Measurements from ENCODE around the gene LMTK2.
A peak's percentile ranks its signal among the peaks of the same experiment; 100 is the strongest.

Gene LMTK2

DNA sequence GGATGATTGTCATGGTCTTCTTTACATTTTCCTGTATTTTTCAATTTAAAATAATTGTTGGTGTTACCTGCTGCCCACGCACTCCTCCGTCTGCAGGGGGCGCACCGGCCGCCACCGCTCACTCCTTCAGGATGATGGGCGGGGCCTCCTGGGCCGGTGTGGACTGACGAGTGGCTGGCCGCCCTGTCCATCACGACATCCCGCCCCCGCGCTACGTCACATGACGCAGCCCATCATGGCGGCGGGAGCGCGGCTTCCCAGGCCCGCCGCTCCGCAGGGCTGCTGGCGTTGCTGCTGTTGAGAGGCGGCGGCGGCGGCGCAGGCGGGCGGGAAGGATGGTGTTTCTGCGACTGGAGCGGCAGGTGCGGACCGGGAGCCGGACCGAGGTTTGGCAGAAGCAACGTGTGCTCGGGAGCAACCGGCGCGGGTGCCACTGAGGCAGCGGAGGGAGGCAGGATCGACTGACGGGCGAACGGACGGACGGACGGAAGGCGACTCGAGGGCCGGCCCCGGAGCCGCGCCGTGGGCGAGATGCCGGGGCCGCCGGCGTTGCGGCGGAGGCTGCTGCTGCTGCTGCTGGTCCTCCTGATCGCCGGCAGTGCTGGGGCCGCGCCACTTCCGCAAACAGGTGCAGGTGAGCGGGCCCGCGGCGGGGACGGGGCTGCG is at the start of gene LMTK2:
TSS of gene LMTK2 (plus strand) at position 216 of the 666 bp plus-strand sequence. CDS start at position 532, 316 bp downstream.
- peak; percentile 97 for DNase-seq

DNA sequence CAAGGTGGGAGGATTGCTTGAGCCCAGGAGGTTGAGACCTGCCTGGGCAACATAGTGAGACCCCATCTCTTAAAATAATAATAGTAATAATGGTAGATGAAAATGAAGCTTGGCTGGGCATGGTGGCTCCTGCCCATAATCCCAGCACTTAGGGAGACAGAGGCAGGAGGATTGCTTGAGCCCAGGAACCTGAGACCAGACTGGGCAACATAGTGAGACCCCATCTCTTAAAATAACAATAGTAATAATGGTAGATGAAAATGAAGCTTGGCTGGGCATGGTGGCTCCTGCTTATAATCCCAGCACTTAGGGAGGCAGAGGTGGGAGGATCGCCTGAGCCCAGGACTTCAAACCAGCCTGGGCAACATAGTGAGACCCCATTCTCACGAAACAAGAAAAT is 49.5 kb upstream of the LMTK2 start:
- DNase-seq: no peak

DNA sequence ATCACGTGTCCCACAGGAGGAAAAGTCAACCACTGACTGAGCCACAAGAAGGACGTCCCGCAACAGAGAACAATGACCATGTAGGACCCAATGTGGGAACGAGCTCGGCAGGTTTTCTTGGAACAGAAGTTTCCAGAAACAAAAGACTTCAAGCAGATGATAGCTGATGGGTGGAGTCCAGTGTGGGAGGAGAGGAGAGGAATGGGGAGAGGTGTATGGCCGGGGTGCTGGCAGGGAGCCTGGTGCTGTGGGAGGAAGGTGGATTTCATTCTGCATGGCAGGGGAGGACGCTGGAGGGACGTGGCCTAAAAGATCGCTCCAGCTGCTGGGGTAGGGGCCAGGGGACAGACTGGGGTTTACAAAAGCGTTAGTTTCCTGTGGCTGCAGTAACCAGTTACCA is 48.5 kb upstream of the LMTK2 start:
- DNase-seq: no peak

DNA sequence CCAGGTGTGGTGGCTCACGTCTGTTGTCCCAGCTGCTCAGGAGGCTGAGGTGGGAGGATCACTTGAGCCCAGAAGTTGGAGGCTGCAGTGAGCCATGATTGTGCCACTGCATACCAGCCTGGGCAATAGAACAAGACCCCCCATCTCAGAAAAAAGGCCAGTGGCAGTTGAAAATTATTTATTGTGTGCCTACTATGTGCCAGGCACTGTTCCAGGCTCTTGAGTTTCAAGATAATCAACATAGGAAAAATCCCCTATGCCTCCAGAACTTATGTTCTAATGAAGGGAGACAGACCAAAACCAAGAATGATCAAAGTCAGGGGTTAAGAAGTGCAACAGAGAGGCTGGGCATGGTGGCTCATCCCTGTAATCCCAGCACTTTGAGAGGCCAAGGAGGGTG is 42.4 kb upstream of the LMTK2 start:
- DNase-seq: no peak

DNA sequence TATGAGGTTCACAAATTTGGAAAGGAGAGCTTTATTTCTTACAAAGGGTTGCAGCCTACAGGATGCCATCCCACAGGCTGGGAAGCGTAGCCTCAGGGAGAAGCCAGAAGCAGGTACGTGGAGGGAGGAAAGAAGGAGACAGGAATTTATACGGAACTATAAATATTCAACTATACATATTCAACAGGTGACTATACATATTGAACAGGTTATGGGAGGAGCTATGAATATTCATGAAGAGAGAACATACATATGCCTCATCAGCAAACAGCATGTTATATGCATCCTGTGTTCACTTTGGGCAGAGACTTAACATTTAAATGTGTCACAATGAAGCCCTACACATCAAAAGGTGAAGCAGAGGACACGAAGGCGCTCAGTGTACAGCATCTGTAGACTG is 40.5 kb upstream of the LMTK2 start:
- DNase-seq: no peak

DNA sequence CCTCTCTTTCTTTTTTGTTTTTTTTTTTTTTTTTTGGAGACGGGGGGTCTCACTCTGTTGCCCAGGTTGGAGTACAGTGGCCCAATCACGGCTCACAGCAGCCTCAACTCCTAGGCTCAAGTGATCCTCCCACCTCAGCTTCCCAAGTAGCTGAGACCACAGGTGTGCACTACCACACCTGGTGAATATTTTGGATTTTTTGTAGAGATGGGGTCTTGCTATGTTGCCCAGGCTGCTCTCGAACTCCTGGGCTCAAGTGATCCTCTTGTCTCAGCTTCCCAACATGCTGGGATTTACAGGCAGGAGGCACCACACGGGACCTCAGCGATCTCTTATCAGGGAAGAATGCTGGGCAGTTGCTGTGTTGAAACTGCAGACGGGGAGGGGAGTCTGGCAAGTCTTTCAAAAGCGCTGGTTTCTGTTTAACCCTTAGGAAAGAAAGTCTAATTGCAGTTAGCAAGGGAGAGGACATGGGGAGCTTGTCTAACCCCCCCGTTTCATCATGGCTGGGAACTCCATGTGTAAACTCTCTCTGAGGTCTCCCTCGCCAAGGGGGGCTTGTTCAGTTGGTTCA is 39.6 kb upstream of the LMTK2 start:
- no peak for DNase-seq

DNA sequence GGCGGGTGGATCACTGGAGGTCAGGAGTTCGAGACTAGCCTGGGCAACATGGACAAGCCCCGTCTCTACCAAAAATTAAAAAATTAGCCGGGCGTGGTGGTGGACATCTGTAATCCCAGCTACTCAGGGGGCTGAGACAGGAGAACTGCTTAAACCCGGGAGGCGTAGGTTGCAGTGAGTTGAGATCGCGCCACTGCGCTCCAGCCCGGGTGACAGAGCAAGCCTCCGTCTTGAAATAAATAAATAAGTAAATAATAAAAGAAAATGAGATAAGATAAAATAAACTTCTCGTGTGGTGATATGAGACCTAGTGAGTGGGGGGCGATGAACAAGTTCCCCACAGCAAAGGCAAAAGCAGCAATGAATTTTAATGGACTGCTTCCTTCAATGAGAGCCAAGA is 33.6 kb upstream of the LMTK2 start:
- DNase-seq: no peak

DNA sequence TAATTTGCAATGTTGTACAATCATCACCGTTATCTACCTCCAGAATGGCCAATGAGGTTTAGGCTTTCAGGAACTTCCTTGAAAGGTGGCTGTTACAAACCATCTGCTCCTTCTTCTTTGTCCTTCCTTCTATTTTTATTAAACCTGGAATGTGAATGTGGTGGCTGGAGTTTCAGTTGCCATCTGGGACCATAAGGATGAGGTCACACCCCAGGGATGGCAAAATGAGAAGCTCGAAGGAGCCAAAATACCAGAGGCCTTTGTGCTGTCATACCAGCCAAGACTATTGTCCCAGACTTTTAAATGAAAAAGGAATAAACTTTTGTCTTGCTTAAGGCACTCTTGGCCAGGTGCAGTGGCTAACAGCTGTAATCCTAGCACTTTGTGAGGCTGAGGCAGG is 30.9 kb upstream of the LMTK2 start:
- DNase-seq: no peak

DNA sequence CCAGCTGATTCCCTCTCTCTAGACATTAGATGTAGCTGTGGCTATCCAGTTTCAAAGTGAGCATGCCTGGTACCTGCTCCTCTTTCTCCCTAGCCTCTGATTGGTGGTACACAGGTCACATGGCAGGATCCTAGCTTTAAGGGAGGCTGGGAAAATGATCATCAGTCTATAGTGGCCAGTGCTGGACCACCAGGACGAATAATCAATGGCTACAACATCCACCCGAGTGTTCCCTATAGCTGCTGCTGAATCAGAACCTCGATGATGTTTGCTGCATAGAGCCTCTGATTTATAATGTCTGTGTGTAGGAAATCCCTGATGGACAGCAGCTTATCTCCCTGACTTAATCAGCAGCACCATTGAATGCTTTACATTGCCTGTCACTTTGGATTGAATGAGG is 28.9 kb upstream of the LMTK2 start:
- no peak for DNase-seq

DNA sequence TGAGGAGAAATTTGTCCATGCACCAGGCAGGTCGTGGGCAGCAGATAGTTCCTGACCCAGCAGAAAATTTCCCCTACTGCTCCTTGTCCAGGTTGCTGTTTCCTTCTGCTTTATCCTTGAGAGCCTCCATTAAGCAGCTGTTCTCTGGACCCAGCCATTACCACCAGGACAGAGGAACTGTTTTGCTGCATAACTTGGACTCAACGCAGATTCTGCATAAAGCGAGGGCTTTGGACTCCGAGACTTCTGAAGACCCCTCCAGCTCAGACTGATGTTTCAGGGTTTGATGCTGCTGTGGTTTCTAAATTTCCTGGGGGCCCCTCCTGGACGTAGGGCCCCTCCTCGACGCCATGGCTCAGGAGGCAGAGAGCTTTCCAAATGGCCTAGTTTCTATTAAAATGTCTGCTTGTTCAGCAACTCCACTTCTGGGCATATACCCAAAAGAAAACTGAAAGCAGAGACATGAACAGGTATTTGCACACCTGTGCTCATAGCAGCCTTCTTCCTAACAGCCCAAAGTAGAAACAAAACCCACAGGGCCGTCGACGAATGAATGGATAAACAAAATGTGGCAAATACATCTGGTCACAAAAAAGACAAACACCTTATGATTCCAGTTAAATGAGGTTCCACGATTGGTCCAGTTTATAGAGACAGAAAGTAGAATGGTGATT is 28.3 kb upstream of the LMTK2 start:
- DNase-seq: no peak

DNA sequence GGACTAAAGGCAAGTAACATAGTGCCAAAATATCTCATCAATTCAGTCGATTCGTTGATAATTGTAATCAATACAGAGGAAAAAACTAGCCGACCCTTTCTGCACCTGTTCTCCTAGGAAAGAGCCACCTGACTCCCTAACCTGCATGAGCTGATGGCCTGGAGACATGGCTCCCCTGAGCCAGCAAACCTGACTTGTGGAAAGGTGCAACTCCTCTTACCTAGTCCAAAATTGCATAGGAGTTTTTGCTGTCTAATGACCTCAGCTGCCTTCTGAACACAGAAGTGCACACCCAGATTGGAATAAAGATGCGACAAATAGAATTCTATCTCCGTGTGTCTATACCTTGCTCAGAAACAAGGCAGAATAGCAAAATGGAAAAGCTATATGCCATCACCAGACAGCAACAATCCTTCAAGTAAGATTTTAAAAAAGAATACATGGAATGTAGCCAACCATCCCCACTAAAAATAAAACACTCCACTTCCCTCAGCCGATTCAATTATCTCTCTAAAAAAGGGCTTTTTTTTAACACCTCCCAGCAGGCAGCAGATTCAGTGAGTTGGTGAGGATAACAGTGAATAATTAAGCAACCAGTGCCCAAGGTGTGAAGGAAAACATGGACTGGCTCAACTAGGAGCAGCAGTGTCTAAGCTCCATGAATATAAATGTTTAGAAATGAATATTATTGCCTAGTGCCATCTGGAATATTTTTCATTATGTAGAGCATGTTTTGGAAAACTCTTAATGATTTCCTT is 26.6 kb upstream of the LMTK2 start:
- DNase-seq: no peak

DNA sequence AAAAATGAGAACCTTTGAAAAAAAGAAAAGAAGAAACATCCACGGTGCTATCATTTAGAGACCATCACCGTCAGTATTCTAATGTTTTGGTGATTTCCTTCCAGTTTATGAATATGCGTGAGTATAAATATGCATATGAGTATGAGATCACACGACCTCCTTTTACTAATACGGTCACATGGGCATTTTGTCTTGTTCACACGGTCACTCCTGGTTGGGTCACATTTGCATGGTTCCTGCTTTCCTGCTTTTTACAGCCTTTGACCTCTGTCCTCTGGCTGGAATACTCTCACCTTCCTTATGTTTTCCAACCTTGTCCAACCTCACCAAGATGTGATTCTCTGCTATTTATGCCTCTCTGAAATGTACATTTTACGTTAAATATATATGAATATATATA is 25.3 kb upstream of the LMTK2 start:
- DNase-seq: no peak

DNA sequence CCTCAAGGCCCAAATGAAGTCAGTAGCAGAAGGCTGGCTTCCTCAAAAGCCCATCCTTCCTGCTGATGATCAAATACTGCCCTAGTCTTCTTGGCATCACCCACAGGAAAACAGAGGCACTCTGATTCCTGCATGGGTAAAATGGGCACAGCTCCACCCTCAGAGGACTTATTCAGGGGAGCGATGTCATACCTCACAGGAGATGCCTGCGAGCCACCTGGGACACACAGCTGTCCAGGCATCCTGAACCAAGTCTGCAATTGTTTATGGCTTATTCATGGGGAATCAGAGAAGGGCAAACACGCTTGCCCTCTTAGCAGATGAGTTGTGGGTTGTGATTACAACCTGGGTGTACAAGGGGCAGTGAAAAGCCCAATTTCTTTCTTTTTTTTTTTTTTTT is 22.0 kb upstream of the LMTK2 start:
- no peak for DNase-seq

DNA sequence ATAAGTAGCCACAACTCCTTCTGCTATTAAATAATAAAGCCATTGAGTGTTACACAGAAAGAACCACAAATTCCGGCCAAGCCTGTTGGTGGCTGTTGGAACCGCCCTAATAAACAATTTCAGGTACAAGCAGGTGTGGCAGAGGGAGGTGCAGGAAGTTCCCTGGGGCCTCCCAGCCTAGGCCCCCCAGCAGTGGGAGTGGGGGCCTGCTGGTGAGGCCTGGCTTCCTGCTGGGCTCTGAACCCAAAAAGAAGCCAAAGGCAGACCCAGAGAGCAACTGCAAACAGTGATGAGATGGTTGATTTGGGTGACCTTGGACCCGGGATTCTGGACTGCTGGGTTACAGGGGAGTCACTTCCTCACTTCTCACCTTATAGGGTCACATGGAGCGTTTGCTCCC is 21.0 kb upstream of the LMTK2 start:
- no peak for DNase-seq

DNA sequence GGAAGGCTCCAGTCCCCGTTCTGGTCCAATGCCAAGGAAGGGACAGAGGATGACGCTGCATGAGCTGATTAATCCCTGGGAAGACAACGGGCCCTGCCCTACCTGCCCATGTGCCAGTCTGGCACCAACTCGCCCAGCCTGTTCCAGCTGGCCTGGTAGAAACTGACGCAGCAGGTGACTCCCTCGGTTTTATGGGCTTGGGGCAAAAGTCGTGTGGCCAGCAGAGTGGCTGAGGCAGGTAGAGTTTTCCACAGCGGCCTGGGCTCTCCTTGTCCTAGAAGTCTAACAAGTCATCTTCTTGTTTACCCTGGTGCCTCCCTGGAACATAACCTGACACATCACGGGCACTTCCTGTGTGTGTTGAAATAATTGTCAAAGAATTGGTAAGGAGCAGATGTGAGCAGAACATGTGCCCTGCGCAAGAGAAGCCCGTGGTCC is 20.4 kb upstream of the LMTK2 start:
- no peak for DNase-seq

DNA sequence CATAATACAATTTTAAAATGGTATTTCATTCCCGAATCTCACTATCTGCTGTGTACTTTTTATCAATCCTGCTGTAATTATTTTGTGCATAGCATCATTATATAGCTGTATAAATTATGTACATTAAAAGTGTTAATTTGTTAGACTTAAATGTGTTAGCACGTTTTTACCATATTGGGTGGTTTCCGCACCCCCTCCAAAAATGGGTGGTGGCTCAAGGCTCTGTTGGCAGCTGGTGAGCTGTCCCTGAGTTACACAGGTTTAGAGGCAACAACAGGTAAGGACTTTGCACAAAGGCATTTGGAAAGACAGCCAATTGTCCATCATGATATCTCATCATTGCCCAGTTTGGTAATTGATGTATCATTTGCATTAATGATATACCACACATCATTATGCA is 18.6 kb upstream of the LMTK2 start:
- no peak for DNase-seq

DNA sequence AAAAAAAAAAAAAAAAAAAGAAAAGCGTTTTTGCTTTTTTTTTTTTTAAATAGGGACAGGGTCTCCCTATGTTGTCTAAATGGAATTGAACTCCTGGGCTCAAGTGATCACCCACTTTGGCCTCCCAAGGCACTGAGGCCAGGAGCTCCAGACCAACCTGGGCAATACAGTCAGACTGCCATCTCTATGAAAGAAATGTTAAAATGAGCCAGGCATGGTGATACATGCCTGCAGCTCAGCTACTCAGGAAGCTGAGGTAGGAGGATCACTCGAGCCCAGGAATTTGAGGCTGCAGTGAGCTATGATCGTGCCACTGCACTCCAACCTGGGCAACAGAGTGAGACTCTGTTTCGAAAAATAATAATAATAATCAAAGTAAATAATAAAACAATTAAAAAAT is 16.5 kb upstream of the LMTK2 start:
- no peak for DNase-seq

DNA sequence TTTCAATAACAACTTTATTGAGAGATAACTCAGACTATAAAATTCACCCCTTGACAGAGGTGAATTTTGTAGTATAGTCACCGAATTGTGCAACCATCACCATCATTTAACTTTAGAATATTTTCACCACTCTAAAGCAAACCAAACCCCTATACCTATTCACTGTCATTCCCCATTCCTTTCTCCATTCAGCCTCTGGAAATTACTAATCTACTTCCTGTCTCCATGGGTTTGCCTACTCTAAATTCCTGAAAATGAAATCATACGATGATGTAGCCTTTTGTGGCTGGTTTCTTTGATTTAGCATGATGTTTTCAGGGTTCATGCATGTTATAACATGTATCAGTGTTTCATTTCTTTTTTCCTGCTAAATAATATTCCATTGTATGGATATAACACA is 15.6 kb upstream of the LMTK2 start:
- DNase-seq: no peak

DNA sequence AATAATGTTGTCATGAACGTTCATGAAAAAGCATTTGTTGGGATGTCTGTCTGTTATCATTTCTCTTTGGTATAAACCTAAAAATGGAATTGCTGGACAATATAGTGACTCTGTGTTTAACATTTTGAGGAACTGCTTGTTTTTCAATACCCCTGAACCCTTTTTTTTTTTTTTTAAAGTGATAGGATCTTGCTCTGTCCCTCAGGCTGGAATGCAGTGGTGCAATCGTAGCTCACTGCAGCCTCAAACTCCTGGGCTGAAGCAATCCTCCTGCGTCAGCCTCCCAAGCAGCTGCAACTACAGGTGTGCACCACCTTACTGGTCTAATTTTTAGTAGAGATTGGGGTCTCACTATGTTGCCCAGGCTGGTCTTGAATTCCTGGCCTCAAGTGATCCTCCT is 15.1 kb upstream of the LMTK2 start:
- no peak for DNase-seq

DNA sequence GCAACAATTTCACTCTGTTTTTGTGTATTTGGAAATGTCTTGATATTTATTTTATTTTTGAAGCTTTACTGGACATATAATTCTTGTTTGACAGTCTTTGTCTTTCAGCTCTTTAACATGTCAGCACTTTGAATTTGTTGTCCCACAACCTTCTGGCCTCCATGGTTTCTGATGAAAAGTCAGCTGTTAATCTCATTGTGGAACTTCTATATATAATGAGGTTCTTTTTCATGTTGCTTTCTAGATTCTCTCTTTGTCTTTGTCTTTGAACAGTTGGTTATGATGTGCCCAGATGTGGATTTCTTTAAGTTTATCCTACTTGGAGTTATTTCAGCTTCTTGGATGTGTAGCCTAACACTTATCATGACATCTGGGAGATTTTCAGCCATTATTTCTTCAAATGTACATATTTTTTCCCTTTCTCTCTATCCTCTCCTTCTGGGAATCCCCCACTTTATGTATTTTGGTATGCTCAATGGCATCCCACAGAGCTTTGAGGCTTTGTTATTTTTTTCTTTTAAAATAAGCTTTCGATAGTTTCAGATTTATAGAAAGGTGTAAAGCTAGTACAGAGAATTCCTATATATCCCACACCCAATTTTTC is 9.5 kb upstream of the LMTK2 start:
- no peak for DNase-seq

DNA sequence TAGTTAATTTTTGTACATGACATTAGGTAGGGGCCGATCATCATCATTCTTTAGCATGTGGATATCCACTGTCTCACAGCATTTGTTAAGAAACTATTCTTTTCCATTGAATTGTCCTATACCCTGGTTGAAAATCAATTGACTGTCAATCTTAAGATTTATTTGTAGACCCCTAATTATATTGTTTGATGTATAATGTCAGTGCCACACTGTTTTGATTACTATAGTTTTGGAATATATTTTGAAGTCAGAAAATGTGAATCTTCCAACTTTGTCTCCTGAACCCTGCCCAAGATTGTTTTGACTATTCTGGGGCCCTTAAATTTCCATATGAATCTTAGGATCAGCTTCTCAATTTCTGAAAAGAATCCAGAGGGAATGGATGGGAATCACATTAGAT is 6.6 kb upstream of the LMTK2 start:
- DNase-seq: no peak

DNA sequence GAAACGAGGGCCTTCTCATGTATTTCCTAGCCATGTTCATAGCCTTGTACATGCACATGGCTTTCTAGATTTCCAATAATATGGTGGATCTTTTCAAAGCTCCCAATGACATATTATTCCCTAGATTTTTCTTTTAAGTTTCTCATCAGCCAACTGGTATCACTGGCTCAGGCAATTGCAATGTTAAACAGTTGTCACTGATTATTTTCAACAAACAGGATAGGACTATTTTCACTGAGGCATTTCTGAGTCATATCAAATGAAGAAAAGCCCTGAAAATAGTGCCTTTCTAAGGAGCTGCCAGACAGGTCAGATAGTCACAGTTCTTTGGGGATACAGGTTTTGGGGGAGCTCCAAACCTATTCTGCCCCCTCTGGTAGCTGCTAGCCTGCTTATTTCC is 4.5 kb upstream of the LMTK2 start:
- no peak for DNase-seq

DNA sequence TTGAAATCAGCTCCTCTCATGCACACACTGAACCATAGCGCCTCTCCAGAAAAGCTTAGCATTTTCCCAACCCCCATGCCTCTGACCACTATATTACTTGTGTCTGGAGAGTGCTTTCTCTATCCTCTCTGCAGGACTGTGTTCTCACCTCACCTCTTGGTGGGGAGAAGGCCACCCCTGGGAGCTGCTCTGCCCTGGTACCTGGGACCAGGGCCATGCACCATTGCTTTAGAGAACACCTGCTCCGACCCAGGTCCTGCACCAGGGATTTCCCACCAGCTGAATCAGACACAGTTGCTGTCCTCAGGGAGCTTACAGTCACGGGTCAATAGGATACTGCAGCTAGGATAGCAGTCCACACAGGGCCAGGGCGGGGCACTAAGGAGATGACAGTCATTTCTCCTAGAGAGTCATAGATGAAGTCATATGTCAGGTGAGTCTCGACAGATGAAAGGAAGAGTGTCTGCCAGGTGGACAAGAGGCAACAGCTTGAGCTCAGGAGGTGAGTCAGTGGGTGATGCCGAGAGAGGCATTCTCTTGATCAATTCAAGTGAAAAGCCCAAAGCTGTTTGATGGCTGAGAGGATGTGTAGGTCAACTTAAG is 619 bp upstream of the LMTK2 start:
- DNase-seq: peak; percentile 14

Data from stimulated activated CD4-positive, alpha-beta T cell treated with anti-CD3 and anti-CD28 coated beads, Interleukin-4, amount 100 ng/mL, for 24 hours (primary cell).